Measurements from ENCODE around the gene FXYD7. TPM values are rescaled to one million over a fixed set of nuclear protein-coding genes. Genes with fewer than 3 reads are reported as not detected.

The FXYD7 gene
- total and polyA plus RNA-seq, 9 of the 15 experiments (the other 6 are each of a cell fraction or from before 2014, with no cell fraction given), result 0.10 to 0.80 (median 0.31) TPM; not detected in 3

DNA sequence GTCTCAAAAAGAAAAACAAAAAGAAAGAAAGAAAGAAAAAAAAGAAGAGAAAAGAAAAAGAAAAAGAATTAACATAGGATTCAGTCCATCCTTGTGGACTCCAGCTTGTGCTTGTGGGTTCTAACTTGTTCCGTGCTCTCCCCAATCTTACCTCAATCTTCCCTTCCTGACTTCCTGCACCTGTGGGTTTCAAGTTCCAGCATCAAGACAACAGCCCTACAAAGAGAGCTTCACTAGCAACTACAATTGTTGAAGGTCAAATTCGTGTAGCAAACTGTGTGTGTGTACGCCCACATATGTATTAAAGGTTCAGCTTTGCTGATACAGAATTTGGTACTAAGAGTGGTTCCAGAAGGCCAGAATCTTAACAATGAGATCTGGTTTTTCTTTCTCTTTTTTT, 36.8 kb downstream of the FXYD7 start:
- H3K4me3 ChIP-seq, result no peak overlapping the region
- in situ Hi-C loops (cut with MboI), result no loop called here
- H3K36me3 ChIP-seq (ENCODE audit: control insufficient read depth, insufficient read depth, low read length), result no peaks in the 10 kb centered on the region
- no peak overlapping the region for H3K4me2 ChIP-seq (ENCODE audit: insufficient read depth, low read length)
- peak overlapping the region; percentile 23; the same call in 1 of the 2 replicates for H2AFZ ChIP-seq (ENCODE audit: low read depth, low read length)
- H3K27me3 ChIP-seq (ENCODE audit: control insufficient read depth in 2 of 2, insufficient read depth in 2 of 2, low read length in 2 of 2), result no peaks in the 10 kb centered on the region
- H4K20me1 ChIP-seq (replicated peaks; ENCODE audit: control insufficient read depth, insufficient read depth, low read length), result no peaks in the 10 kb centered on the region
- ChIA-PET POLR2A (interaction anchor here (1.0 to 1.3 kb wide), 2 partner anchors 10 to 19 kb away, joined by 3 to 4 read pairs; no protein-coding TSS in a partner anchor), CTCF (ENCODE audit: low intra/inter-chr PET ratio) (no interaction called here)
- intact Hi-C loops (cut with micrococcal nuclease), result no loop called here
- FAIRE-seq (no peak), ATAC-seq (no peak), DNase-seq (ENCODE audit: extremely low read depth in 1 of 4, low spot score in 3 of 4) (no peak)
- peaks cover 3 to 6% of the 10 kb centered on the region in 2 experiments; a peak in 2 of 5 replicates for H3K4me1 ChIP-seq (replicated peaks in 1 of 2; ENCODE audit: control insufficient read depth in 2 of 2, insufficient read depth in 2 of 2, low read length in 2 of 2)
- H3K79me2 ChIP-seq (ENCODE audit: control insufficient read depth, insufficient read depth, low read length), result no peaks in the 10 kb centered on the region
- H3K9ac ChIP-seq (ENCODE audit: insufficient read depth in 1 of 2, low read depth in 2 of 2, low read length in 2 of 2), result no peak overlapping the region
- no peaks in the 10 kb centered on the region for H3K9me1 ChIP-seq (ENCODE audit: control insufficient read depth, insufficient read depth, low read length)
- no TSS peak for BruUV-seq (replicated peaks)
- H3K27ac ChIP-seq (ENCODE audit: extremely low read depth, low read depth, low read length), result no peak overlapping the region
- H3K9me3 ChIP-seq (replicated peaks; ENCODE audit: control insufficient read depth, insufficient read depth, low read depth, low read length), result 0 out of 2 replicates have a peak, but pooled peaks cover 10% of the 10 kb centered on the region
- WGBS (ENCODE audit: insufficient coverage, low coverage, missing lambda C conversion rate), result 60% methylated on average over 3 of the region's 3 CpGs
- no peak for TF ChIP-seq ASH1L (IDR thresholded peaks at IDR 0.05; ENCODE audit: borderline replicate concordance, low read depth, partially characterized antibody)

DNA sequence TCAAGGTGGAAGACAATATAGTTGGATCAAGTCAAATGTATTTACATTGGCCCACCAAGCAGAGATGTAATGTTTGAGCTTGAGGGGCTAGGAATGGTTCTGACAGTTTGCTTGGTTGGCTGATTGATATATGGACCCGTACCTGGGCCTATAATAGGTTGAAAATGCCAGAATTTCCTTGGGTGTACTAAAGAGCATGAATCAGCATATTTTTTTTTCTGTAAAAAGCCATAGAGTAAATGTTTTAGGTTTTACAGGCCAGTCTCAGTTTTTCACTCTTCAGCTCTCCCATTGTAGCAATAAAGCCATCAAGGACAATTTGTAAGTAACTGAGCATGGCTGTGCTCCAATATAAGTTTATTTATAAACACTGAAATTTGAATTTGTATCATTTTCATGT, 38.3 kb downstream of the FXYD7 start:
- DNase-seq (ENCODE audit: extremely low read depth in 1 of 4, low spot score in 3 of 4), result no peak
- Histone ChIP-seq H3K27ac (ENCODE audit: extremely low read depth, low read depth, low read length) (no peak overlapping the region), H3K79me2 (ENCODE audit: control insufficient read depth, insufficient read depth, low read length) (no peaks in the 10 kb centered on the region), H3K9ac (ENCODE audit: insufficient read depth in 1 of 2, low read depth in 2 of 2, low read length in 2 of 2) (no peak overlapping the region), H2AFZ (ENCODE audit: low read depth, low read length) (peak overlapping the region; percentile 35), H3K9me3 (replicated peaks; ENCODE audit: control insufficient read depth, insufficient read depth, low read depth, low read length) (0 out of 2 replicates have a peak, but pooled peaks cover 10% of the 10 kb centered on the region), H3K4me1 (replicated peaks in 1 of 2; ENCODE audit: control insufficient read depth in 2 of 2, insufficient read depth in 2 of 2, low read length in 2 of 2) (peaks cover 3 to 6% of the 10 kb centered on the region in 2 experiments; a peak in 2 of 5 replicates), H4K20me1 (replicated peaks; ENCODE audit: control insufficient read depth, insufficient read depth, low read length) (no peaks in the 10 kb centered on the region), H3K4me3 (no peak overlapping the region), H3K27me3 (ENCODE audit: control insufficient read depth in 2 of 2, insufficient read depth in 2 of 2, low read length in 2 of 2) (no peaks in the 10 kb centered on the region), H3K4me2 (ENCODE audit: insufficient read depth, low read length) (no peak overlapping the region), H3K36me3 (ENCODE audit: control insufficient read depth, insufficient read depth, low read length) (no peaks in the 10 kb centered on the region), H3K9me1 (ENCODE audit: control insufficient read depth, insufficient read depth, low read length) (no peaks in the 10 kb centered on the region)
- FAIRE-seq, result no peak
- intact Hi-C loops (cut with micrococcal nuclease), result no loop called here
- CTCF ChIA-PET (ENCODE audit: low intra/inter-chr PET ratio), result no interaction called here
- in situ Hi-C loops (cut with MboI), result no loop called here
- no TSS peak for BruUV-seq (replicated peaks)
- 15% methylated on average over 1 of the region's 1 CpG for WGBS (ENCODE audit: insufficient coverage, low coverage, missing lambda C conversion rate)
- no peak for ATAC-seq
- POLR2A ChIA-PET, result interaction anchor here (1.4 kb wide), 1 partner anchor 18 kb away, joined by 3 read pairs; no protein-coding TSS in a partner anchor
- TF ChIP-seq CHD1 (IDR thresholded peaks at IDR 0.05; ENCODE audit: low read length) (no peak), MAFF (IDR thresholded peaks at IDR 0.05; ENCODE audit: low read length) (peak; percentile 91), FOXA1 (IDR thresholded peaks at IDR 0.05; ENCODE audit: borderline replicate concordance) (no peak), CLOCK (CRISPR knock-in tag; IDR thresholded peaks at IDR 0.05; ENCODE audit: borderline replicate concordance) (no peak), RBBP5 (IDR thresholded peaks at IDR 0.05; ENCODE audit: borderline replicate concordance, insufficient read depth, low read length, poor library complexity, severe bottlenecking) (no peak)
- TF ChIP-seq, protein P1, sequence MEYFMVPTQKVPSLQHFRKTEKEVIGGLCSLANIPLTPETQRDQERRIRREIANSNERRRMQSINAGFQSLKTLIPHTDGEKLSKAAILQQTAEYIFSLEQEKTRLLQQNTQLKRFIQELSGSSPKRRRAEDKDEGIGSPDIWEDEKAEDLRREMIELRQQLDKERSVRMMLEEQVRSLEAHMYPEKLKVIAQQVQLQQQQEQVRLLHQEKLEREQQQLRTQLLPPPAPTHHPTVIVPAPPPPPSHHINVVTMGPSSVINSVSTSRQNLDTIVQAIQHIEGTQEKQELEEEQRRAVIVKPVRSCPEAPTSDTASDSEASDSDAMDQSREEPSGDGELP (CRISPR knock-in tag; IDR thresholded peaks at IDR 0.05; ENCODE audit: borderline replicate concordance), result no peak
